ENCODE data around the gene LYPD1. TPM values are rescaled to one million over a fixed set of nuclear protein-coding genes. Genes with fewer than 3 reads are reported as not detected.

LYPD1 gene
- total RNA-seq, 1 experiment from 2014 or later, result not detected

DNA sequence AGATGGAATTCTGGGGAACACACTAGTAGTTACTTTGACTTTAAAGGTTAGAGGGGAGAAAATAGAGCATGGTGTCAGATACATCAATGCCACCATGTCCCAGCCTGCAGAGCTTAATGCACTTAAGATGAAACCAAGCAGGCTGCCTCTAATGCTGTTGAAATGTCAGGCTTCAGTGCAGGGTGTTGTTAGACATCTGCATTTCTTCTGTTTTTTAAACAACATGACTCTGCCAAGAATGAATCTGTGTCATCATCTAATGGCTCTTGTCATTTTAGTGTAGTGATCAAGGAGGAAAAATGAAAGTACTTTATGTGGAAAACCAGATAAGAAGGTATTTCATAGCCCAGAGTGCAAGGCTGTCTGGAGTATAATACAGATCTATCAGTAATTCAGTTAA, 29.9 kb downstream of the LYPD1 start:
- BruUV-seq (replicated peaks), result no TSS peak
- TF ChIP-seq CTCF (IDR thresholded peaks at IDR 0.05 in 2 of 3, conservative IDR thresholded peaks at IDR 0.05 in 1 of 3; ENCODE audit: borderline replicate concordance in 1 of 3, insufficient read depth in 1 of 3, low read depth in 2 of 3, low read length in 2 of 3), result no peak
- no peak for TF ChIP-seq SIN3A (IDR thresholded peaks at IDR 0.05; ENCODE audit: low read depth)
- TF ChIP-seq, protein P1, sequence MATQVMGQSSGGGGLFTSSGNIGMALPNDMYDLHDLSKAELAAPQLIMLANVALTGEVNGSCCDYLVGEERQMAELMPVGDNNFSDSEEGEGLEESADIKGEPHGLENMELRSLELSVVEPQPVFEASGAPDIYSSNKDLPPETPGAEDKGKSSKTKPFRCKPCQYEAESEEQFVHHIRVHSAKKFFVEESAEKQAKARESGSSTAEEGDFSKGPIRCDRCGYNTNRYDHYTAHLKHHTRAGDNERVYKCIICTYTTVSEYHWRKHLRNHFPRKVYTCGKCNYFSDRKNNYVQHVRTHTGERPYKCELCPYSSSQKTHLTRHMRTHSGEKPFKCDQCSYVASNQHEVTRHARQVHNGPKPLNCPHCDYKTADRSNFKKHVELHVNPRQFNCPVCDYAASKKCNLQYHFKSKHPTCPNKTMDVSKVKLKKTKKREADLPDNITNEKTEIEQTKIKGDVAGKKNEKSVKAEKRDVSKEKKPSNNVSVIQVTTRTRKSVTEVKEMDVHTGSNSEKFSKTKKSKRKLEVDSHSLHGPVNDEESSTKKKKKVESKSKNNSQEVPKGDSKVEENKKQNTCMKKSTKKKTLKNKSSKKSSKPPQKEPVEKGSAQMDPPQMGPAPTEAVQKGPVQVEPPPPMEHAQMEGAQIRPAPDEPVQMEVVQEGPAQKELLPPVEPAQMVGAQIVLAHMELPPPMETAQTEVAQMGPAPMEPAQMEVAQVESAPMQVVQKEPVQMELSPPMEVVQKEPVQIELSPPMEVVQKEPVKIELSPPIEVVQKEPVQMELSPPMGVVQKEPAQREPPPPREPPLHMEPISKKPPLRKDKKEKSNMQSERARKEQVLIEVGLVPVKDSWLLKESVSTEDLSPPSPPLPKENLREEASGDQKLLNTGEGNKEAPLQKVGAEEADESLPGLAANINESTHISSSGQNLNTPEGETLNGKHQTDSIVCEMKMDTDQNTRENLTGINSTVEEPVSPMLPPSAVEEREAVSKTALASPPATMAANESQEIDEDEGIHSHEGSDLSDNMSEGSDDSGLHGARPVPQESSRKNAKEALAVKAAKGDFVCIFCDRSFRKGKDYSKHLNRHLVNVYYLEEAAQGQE (IDR thresholded peaks at IDR 0.05; ENCODE audit: low read depth), result no peak
- TF ChIP-seq SRF (IDR thresholded peaks at IDR 0.05; ENCODE audit: low read depth), result no peak
- no peak for TF ChIP-seq ATF3 (IDR thresholded peaks at IDR 0.05)
- TF ChIP-seq EZH2phosphoT487 (IDR thresholded peaks at IDR 0.05; ENCODE audit: borderline replicate concordance), result no peak
- no peak for TF ChIP-seq EZH2 (IDR thresholded peaks at IDR 0.05)
- no peak for TF ChIP-seq ELF1 (IDR thresholded peaks at IDR 0.05; ENCODE audit: borderline replicate concordance, low read depth)
- TF ChIP-seq, protein P2, sequence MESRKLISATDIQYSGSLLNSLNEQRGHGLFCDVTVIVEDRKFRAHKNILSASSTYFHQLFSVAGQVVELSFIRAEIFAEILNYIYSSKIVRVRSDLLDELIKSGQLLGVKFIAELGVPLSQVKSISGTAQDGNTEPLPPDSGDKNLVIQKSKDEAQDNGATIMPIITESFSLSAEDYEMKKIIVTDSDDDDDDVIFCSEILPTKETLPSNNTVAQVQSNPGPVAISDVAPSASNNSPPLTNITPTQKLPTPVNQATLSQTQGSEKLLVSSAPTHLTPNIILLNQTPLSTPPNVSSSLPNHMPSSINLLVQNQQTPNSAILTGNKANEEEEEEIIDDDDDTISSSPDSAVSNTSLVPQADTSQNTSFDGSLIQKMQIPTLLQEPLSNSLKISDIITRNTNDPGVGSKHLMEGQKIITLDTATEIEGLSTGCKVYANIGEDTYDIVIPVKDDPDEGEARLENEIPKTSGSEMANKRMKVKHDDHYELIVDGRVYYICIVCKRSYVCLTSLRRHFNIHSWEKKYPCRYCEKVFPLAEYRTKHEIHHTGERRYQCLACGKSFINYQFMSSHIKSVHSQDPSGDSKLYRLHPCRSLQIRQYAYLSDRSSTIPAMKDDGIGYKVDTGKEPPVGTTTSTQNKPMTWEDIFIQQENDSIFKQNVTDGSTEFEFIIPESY (IDR thresholded peaks at IDR 0.05; ENCODE audit: extremely low read depth, insufficient replicate concordance, low read length), result no peak
- TF ChIP-seq EGR1 (IDR thresholded peaks at IDR 0.05; ENCODE audit: low read depth), result no peak
- H3K9me3 ChIP-seq (ENCODE audit: control insufficient read depth in 1 of 2, insufficient read depth in 1 of 2, low read depth in 1 of 2, low read length in 2 of 2), result no peaks in the 10 kb centered on the region
- H3K4me1 ChIP-seq (ENCODE audit: control insufficient read depth in 1 of 2, insufficient read depth in 2 of 2, low read length in 2 of 2), result no peaks in the 10 kb centered on the region
- no peak for ATAC-seq
- ChIA-PET RAD21 (ENCODE audit: low non-redundant PET in 1 of 2, low total read pairs in 2 of 2, uncharacterized antibody in 2 of 2, unreplicated experiment in 2 of 2) (no interaction called here), POLR2A (no interaction called here), CTCF (no interaction called here)
- no peak overlapping the region for H2AFZ ChIP-seq (ENCODE audit: low read depth, low read length, poor library complexity, severe bottlenecking)
- no peaks in the 10 kb centered on the region for H3K79me2 ChIP-seq (ENCODE audit: insufficient read depth, low read length)
- peaks cover 4% of the 10 kb centered on the region; the same call in 1 of the 2 replicates for H3K27me3 ChIP-seq (ENCODE audit: insufficient read depth, low read length)
- no peaks in the 10 kb centered on the region for H4K20me1 ChIP-seq (ENCODE audit: insufficient read depth)
- no peak overlapping the region for H3K9ac ChIP-seq (ENCODE audit: low read length)
- H3K4me2 ChIP-seq (ENCODE audit: low read length), result no peak overlapping the region
- H3K36me3 ChIP-seq (ENCODE audit: control insufficient read depth in 1 of 2, insufficient read depth in 2 of 2, low read length in 2 of 2), result no peaks in the 10 kb centered on the region
- no peaks in the 10 kb centered on the region for H3K9me2 ChIP-seq (ENCODE audit: insufficient read depth)
- intact Hi-C loops (cut with micrococcal nuclease), result no loop called here
- no peak overlapping the region for H3K4me3 ChIP-seq (replicated peaks in 1 of 2; ENCODE audit: low read depth in 1 of 2, low read length in 2 of 2)
- no peak for DNase-seq (ENCODE audit: low read depth, low spot score)
- no peak overlapping the region for H3K27ac ChIP-seq (ENCODE audit: low read depth, low read length)
